Loucy (cell line): ENCODE data around the gene NME1.

Source experiments
- CTCF ChIP-seq: fragments of 200-600 bp; sonication (generic); conservative IDR thresholded peaks from 2 replicates; pipeline ENCODE4 v1.5.1; 2014; ENCODE audit warnings: mild to moderate bottlenecking, antibody characterized with exemption, low read length
- EZH2phosphoT487 ChIP-seq: fragments of 200-600 bp; IDR thresholded peaks from 2 replicates; pipeline ENCODE4 v1.6.1; 2018; ENCODE audit warnings: antibody characterized with exemption, mild to moderate bottlenecking, moderate library complexity, borderline replicate concordance

DNA sequence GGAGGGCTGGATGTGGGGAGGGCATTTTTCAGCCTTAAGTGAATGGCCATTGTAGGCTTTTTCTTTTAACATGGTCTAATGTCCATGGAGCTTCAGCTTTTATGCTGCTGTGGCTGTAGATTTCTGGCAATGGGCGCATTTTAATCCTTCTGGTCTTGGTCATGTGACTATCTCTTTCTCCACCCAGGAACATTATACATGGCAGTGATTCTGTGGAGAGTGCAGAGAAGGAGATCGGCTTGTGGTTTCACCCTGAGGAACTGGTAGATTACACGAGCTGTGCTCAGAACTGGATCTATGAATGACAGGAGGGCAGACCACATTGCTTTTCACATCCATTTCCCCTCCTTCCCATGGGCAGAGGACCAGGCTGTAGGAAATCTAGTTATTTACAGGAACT, 8.2 kb downstream of the NME1 start:
- no peak for TF ChIP-seq CTCF
- TF ChIP-seq EZH2phosphoT487 = no peak
